SU-DHL-6 (cell line): ENCODE measurements around the gene TEX19.

Source experiments
- CTCF ChIP-seq: fragments of 200-600 bp; sonication (generic); IDR thresholded peaks from one replicate; pipeline ENCODE4 v1.5.1; 2017; ENCODE audit warnings: antibody characterized with exemption, mild to moderate bottlenecking, low read length, moderate library complexity; ENCODE audit not compliant: insufficient read depth, poor library complexity, severe bottlenecking
- EZH2phosphoT487 ChIP-seq: fragments of 200-600 bp; sonication (generic), shearing (Covaris generic); conservative IDR thresholded peaks from 2 replicates; pipeline ENCODE4 v1.6.1; 2018; ENCODE audit warnings: mild to moderate bottlenecking, antibody characterized with exemption, low read length, moderate library complexity, mixed read lengths

DNA sequence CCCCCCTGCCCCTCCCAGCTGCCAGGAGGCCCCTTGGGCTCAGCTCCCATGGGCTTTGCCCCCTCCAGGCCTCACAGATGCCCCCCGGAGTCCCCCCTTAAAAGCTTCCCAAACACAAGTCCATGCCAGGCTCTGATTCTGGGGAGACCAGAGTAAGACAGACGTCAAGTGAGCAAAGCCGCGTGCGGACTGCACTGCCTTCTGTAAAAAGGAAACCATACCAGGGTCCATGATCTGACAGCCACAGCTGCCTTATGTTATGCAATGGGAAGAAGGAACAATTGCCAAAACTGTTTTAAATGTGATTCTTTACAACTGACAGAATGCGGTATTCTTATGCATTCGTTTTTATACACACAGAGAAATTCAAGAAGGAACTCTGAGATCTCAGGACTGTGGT is 41.2 kb downstream of the TEX19 start:
- TF ChIP-seq CTCF (no peak), EZH2phosphoT487 (no peak)
